A549 (cell line): ENCODE data around the gene MS4A18. TPM values are rescaled to one million over a fixed set of nuclear protein-coding genes. Genes with fewer than 3 reads are reported as not detected.

Source experiments
- ATAC-seq, 2 experiments: fragments of 200-7000 bp in 1 of 2; fragments of >200 bp in 1 of 2; cut with Nextera tagmentation in 1 of 2; cut with Tn5 transposase in 1 of 2; 3 replicates each; pipeline versions ENCODE4 v1.8.0 to v1.9.1; 2018 to 2020; ENCODE audit warnings: mild to moderate bottlenecking in 1 of 2, moderate library complexity in 1 of 2
- CTCF ChIA-PET: fragments of 300-600 bp; sonication (Branson Sonifier 250); formaldehyde crosslinking; extraction: SDS; loops from one replicate; lab custom pipeline; 2021; ENCODE audit warnings: antibody characterized with exemption, inconsistent platforms; lab: Yijun Ruan, JAX
- POLR2A ChIA-PET: fragments of 350-600 bp; formaldehyde crosslinking; extraction: SDS; loops from one replicate; lab custom pipeline; 2021; ENCODE audit warnings: antibody characterized with exemption, inconsistent platforms; lab: Yijun Ruan, JAX
- DNase-seq, 2 experiments: peaks; one replicate each; pipeline versions ENCODE4 v3.0.0 to v3.0.0-alpha.2; 2011 to 2016; ENCODE audit warnings: low read depth in 1 of 2, low spot score in 1 of 2
- FAIRE-seq: peaks from 2 replicates; lab custom pipeline; 2011; peaks lifted over from hg19 to GRCh38; lab: Jason Lieb, UNC
- H3K27ac ChIP-seq, 2 experiments: fragments of >200 bp; sonication (Bioruptor Twin); formaldehyde crosslinking; 3 replicates each; pipeline ENCODE4 v1.5.1; 2016 to 2017
- H3K4me1 ChIP-seq: fragments of >200 bp; sonication (Bioruptor Twin); formaldehyde crosslinking; 3 replicates; pipeline ENCODE4 v1.6.1; 2016
- H3K4me2 ChIP-seq: fragments of >200 bp; sonication (Bioruptor Twin); formaldehyde crosslinking; 3 replicates; pipeline ENCODE4 v1.6.1; 2016
- H3K4me3 ChIP-seq: fragments of >200 bp; sonication (Bioruptor Twin); formaldehyde crosslinking; 3 replicates; pipeline ENCODE4 v1.5.1; 2016
- H3K9me3 ChIP-seq: fragments of >200 bp; sonication (Bioruptor Twin); formaldehyde crosslinking; 3 replicates; pipeline ENCODE4 v1.6.1; 2016
- ATOH8 ChIP-seq: fragments of 250-450 bp; sonication (Bioruptor Pico); IDR thresholded peaks from 2 replicates; pipeline ENCODE4 v1.5.0; 2020; ENCODE audit warnings: low read depth, mild to moderate bottlenecking, moderate library complexity
- BCL3 ChIP-seq: fragments of >200 bp; sonication (Bioruptor Twin); formaldehyde crosslinking; IDR thresholded peaks from 3 replicates; pipeline ENCODE4 v1.6.1; 2016
- CBX8 ChIP-seq: fragments of 200-600 bp; sonication (generic); IDR thresholded peaks from 2 replicates; pipeline ENCODE4 v1.6.1; 2016
- CHD4 ChIP-seq: fragments of 200-600 bp; sonication (generic); IDR thresholded peaks from 2 replicates; pipeline ENCODE4 v1.6.1; 2016; ENCODE audit warnings: antibody characterized with exemption, mild to moderate bottlenecking, borderline replicate concordance
- E2F6 ChIP-seq: IDR thresholded peaks from 2 replicates; pipeline ENCODE4 v1.6.1; 2012; ENCODE audit warnings: low read depth, borderline replicate concordance
- ELK1 ChIP-seq: fragments of 150-350 bp; IDR thresholded peaks from 2 replicates; pipeline ENCODE4 v1.6.1; 2014; ENCODE audit warnings: low read depth, mild to moderate bottlenecking, low read length
- EP300 ChIP-seq, 2 experiments: fragments of >200 bp; sonication (Bioruptor Twin); formaldehyde crosslinking; IDR thresholded peaks; 2 replicates in 1 of 2; 3 replicates in 1 of 2; pipeline ENCODE4 v1.6.1; 2016 to 2017
- ESRRA ChIP-seq: fragments of 150-350 bp; IDR thresholded peaks from 2 replicates; pipeline ENCODE4 v1.6.1; 2014; ENCODE audit warnings: mild to moderate bottlenecking, low read length, borderline replicate concordance
- HEYL ChIP-seq: fragments of 250-450 bp; sonication (Bioruptor Pico); IDR thresholded peaks from 2 replicates; pipeline ENCODE4 v1.8.0; 2021; ENCODE audit warnings: mild to moderate bottlenecking, moderate library complexity
- JUNB ChIP-seq: fragments of >200 bp; sonication (Bioruptor Twin); formaldehyde crosslinking; IDR thresholded peaks from 2 replicates; pipeline ENCODE4 v1.6.1; 2016
- KDM5A ChIP-seq: fragments of 200-600 bp; sonication (generic); IDR thresholded peaks from 2 replicates; pipeline ENCODE4 v1.6.1; 2016; ENCODE audit warnings: antibody characterized with exemption, mild to moderate bottlenecking
- MAFK ChIP-seq: fragments of 450-650 bp; IDR thresholded peaks from 2 replicates; pipeline ENCODE4 v1.6.1; 2014; ENCODE audit not compliant: partially characterized antibody
- NPAS2 ChIP-seq: fragments of 250-450 bp; sonication (Bioruptor Pico); IDR thresholded peaks from 2 replicates; pipeline ENCODE4 v1.8.0; 2022; ENCODE audit warnings: mild to moderate bottlenecking, moderate library complexity, borderline replicate concordance
- PHF8 ChIP-seq: fragments of 200-600 bp; sonication (generic); IDR thresholded peaks from 2 replicates; pipeline ENCODE4 v1.6.1; 2016; ENCODE audit warnings: low read depth, mild to moderate bottlenecking, antibody characterized with exemption, moderate library complexity, borderline replicate concordance
- RARB ChIP-seq: fragments of 250-450 bp; sonication (Bioruptor Pico); IDR thresholded peaks from 2 replicates; pipeline ENCODE4 v1.8.0; 2021; ENCODE audit warnings: mild to moderate bottlenecking, moderate library complexity
- RCOR1 ChIP-seq: fragments of 150-350 bp; IDR thresholded peaks from 2 replicates; pipeline ENCODE4 v1.6.1; 2014; ENCODE audit warnings: antibody characterized with exemption, low read length, low read depth
- REST ChIP-seq: fragments of 200-600 bp; sonication (generic); IDR thresholded peaks from 2 replicates; pipeline ENCODE4 v1.6.1; 2016; ENCODE audit warnings: antibody characterized with exemption, mild to moderate bottlenecking, moderate library complexity
- TFCP2L1 ChIP-seq: fragments of 250-450 bp; sonication (Bioruptor Pico); IDR thresholded peaks from 2 replicates; pipeline ENCODE4 v1.5.0; 2021; ENCODE audit warnings: mild to moderate bottlenecking
- ZNF302 ChIP-seq: fragments of 250-450 bp; sonication (Bioruptor Pico); IDR thresholded peaks from 2 replicates; pipeline ENCODE4 v1.9.0; 2021; ENCODE audit warnings: inconsistent platforms, mild to moderate bottlenecking, moderate library complexity
- ZSCAN20 ChIP-seq: fragments of 250-450 bp; sonication (Bioruptor Pico); IDR thresholded peaks from 2 replicates; pipeline ENCODE4 v1.8.0; 2022; ENCODE audit warnings: mild to moderate bottlenecking, moderate library complexity
- WGBS: methylation state at CpG from one replicate; pipeline ENCODE4 v1.1.6; 2017; ENCODE audit errors: missing lambda C conversion rate; 5-methylcytosine and 5-hydroxymethylcytosine counted together
- polyA plus RNA-seq, 4 experiments: library from polyadenylated mRNA; depleted of rRNA in 3 of 4; stranded (reverse); fragments of >200 nt; fragmentation: RNase III in 1 of 4; extraction: RNeasy Plus Mini Kit Qiagen cat#74134 plus additional on column Dnase treatment in 1 of 4; gene quantifications; 2 replicates in 3 of 4; 3 replicates in 1 of 4; pipeline ENCODE4 v1.2.3, GENCODE V29; 2011 to 2017

The MS4A18 gene
- polyA plus RNA-seq, 2 of the 4 experiments (the other 2 are of a cell fraction) = not detected

- CTCF ChIA-PET = interaction anchor here (1.5 kb wide), 1 partner anchor 14 kb away, joined by 5 read pairs; no protein-coding TSS in a partner anchor
- Histone ChIP-seq H3K27ac (no peak overlapping the region), H3K4me3 (no peak overlapping the region), H3K4me1 (no peaks in the 10 kb centered on the region), H3K4me2 (no peak overlapping the region), H3K9me3 (0 out of 3 replicates have a peak, but pooled peaks cover 4% of the 10 kb centered on the region)
- FAIRE-seq (no peak), ATAC-seq (peak in 1 of 2 experiments; percentile 32; a peak in 3 of 6 replicates), DNase-seq (no peak)
- TF ChIP-seq CHD4 (no peak), EP300 (IDR thresholded peaks at IDR 0.05) (no peak), TFCP2L1 (CRISPR knock-in tag) (no peak), HEYL (CRISPR knock-in tag) (no peak), ATOH8 (no peak)
- POLR2A ChIA-PET = no interaction called here
- 23% methylated on average over 7 of the region's 8 CpGs for WGBS
These were observed 24.3 kb downstream of the MS4A18 start for GRCh38 chr11:60748821-60749220.

GRCh38 chr11:60750911-60751310 is 26.4 kb downstream of the MS4A18 start:
- FAIRE-seq (no peak), ATAC-seq (no peak), DNase-seq (no peak)
- ChIA-PET POLR2A (no interaction called here), CTCF (no interaction called here)
- Histone ChIP-seq H3K4me2 (no peak overlapping the region), H3K4me1 (no peaks in the 10 kb centered on the region), H3K27ac (no peak overlapping the region), H3K9me3 (no peaks in the 10 kb centered on the region), H3K4me3 (no peak overlapping the region)
- no peak for TF ChIP-seq E2F6
- no peak for TF ChIP-seq ATOH8
- TF ChIP-seq KDM5A = no peak
- no peak for TF ChIP-seq RCOR1
- TF ChIP-seq ESRRA = no peak
- no peak for TF ChIP-seq REST
- no peak for TF ChIP-seq MAFK
- TF ChIP-seq NPAS2 (CRISPR knock-in tag) = no peak
- TF ChIP-seq RARB (CRISPR knock-in tag) = no peak
- no peak for TF ChIP-seq ZSCAN20 (CRISPR knock-in tag)
- no peak for TF ChIP-seq BCL3
- no peak for TF ChIP-seq JUNB
- no peak for TF ChIP-seq PHF8
- TF ChIP-seq EP300 (IDR thresholded peaks at IDR 0.05) = no peak
- no peak for TF ChIP-seq CBX8
- no peak for TF ChIP-seq ELK1
- no peak for TF ChIP-seq ZNF302 (CRISPR knock-in tag)
- WGBS = 33% methylated on average over 3 of the region's 3 CpGs
